IMR-90 (cell line): ENCODE measurements around the gene ZFR2. TPM values are rescaled to one million over a fixed set of nuclear protein-coding genes. Genes with fewer than 3 reads are reported as not detected.

Experiments
- ATAC-seq: fragments of 200-7000 bp; cut with Tn5 transposase; 2 replicates; pipeline ENCODE4 v1.9.1; 2020; ENCODE audit warnings: low read depth, mild to moderate bottlenecking, moderate library complexity
- BruUV-seq: library from RNA; stranded (reverse); fragments of 400-500 nt; replicated peaks from 2 replicates; lab custom pipeline; 2021; lab: Mats Ljungman, UMichigan
- CTCF ChIA-PET: fragments of 300-600 bp; formaldehyde crosslinking; extraction: SDS; loops from one replicate; lab custom pipeline; 2021; ENCODE audit warnings: antibody characterized with exemption; lab: Yijun Ruan, JAX
- POLR2A ChIA-PET: fragments of 300-600 bp; sonication (Branson Sonifier 250); formaldehyde crosslinking; loops from one replicate; lab custom pipeline; 2022; ENCODE audit warnings: antibody characterized with exemption; ENCODE audit not compliant: unreplicated experiment; lab: Charles Lee
- DNase-seq: peaks from one replicate; pipeline ENCODE4 v3.0.0; 2013
- H2AFZ ChIP-seq: replicated peaks from 2 replicates; pipeline ENCODE3; 2013; ENCODE audit warnings: low read length, mild to moderate bottlenecking; ENCODE audit not compliant: poor library complexity
- H2AK5ac ChIP-seq: 2 replicates; pipeline ENCODE4 v1.6.1; 2013; ENCODE audit warnings: low read depth, low read length, inconsistent platforms
- H2AK9ac ChIP-seq: replicated peaks from 2 replicates; pipeline ENCODE3; 2013; ENCODE audit warnings: mild to moderate bottlenecking, low read depth, low read length, moderate library complexity; ENCODE audit not compliant: poor library complexity
- H2BK120ac ChIP-seq: 2 replicates; pipeline ENCODE4 v1.6.1; 2013; ENCODE audit warnings: low read depth, low read length, inconsistent platforms
- H2BK15ac ChIP-seq: 3 replicates; pipeline ENCODE4 v1.6.1; 2013; ENCODE audit warnings: low read depth, low read length, inconsistent platforms
- H2BK20ac ChIP-seq: 2 replicates; pipeline ENCODE4 v1.6.1; 2013; ENCODE audit warnings: low read depth, mild to moderate bottlenecking, inconsistent platforms, low read length, moderate library complexity
- H2BK5ac ChIP-seq: 2 replicates; pipeline ENCODE4 v1.6.1; 2013; ENCODE audit warnings: mild to moderate bottlenecking, low read depth, low read length, inconsistent platforms; ENCODE audit not compliant: poor library complexity, severe bottlenecking
- H3K14ac ChIP-seq: replicated peaks from 2 replicates; pipeline ENCODE4 v1.6.1; 2013; ENCODE audit warnings: low read depth, low read length, inconsistent platforms
- H3K18ac ChIP-seq: 2 replicates; pipeline ENCODE4 v1.6.1; 2013; ENCODE audit warnings: low read depth, low read length, control low read depth
- H3K23ac ChIP-seq: 2 replicates; pipeline ENCODE4 v1.6.1; 2013; ENCODE audit warnings: low read depth, low read length, inconsistent platforms
- H3K27ac ChIP-seq: 2 replicates; pipeline ENCODE4 v1.5.1; 2013; ENCODE audit warnings: mild to moderate bottlenecking, control low read depth, low read length; ENCODE audit not compliant: insufficient read depth
- H3K27me3 ChIP-seq: 2 replicates; pipeline ENCODE4 v1.6.1; 2013; ENCODE audit warnings: low read length; ENCODE audit not compliant: control insufficient read depth, insufficient read depth
- H3K36me3 ChIP-seq: 2 replicates; pipeline ENCODE4 v1.6.1; 2013; ENCODE audit warnings: low read length, mixed read lengths; ENCODE audit not compliant: control insufficient read depth, insufficient read depth
- H3K4ac ChIP-seq: 2 replicates; pipeline ENCODE4 v1.6.1; 2013; ENCODE audit warnings: low read depth, low read length, inconsistent platforms
- H3K4me1 ChIP-seq: 2 replicates; pipeline ENCODE4 v1.6.1; 2013; ENCODE audit warnings: low read length, mixed read lengths; ENCODE audit not compliant: control insufficient read depth, insufficient read depth
- H3K4me2 ChIP-seq: 2 replicates; pipeline ENCODE4 v1.6.1; 2013; ENCODE audit warnings: low read depth, mild to moderate bottlenecking, control low read depth, low read length, moderate library complexity
- H3K4me3 ChIP-seq: 2 replicates; pipeline ENCODE4 v1.5.1; 2013; ENCODE audit warnings: low read depth, mild to moderate bottlenecking, control low read depth, low read length, moderate library complexity; ENCODE audit not compliant: insufficient read depth
- H3K56ac ChIP-seq: 2 replicates; pipeline ENCODE4 v1.6.1; 2013; ENCODE audit warnings: low read length, inconsistent platforms; ENCODE audit not compliant: insufficient read depth; ENCODE audit errors: extremely low read depth
- H3K79me1 ChIP-seq, 2 experiments: 2 replicates each; pipeline ENCODE4 v1.6.1; 2013; ENCODE audit warnings: low read length in 2 of 2, inconsistent platforms in 1 of 2, low read depth in 1 of 2
- H3K9ac ChIP-seq: 2 replicates; pipeline ENCODE4 v1.6.1; 2013; ENCODE audit warnings: low read depth, low read length, control low read depth
- H3K9me1 ChIP-seq: 2 replicates; pipeline ENCODE4 v1.6.1; 2013; ENCODE audit warnings: low read length, inconsistent platforms; ENCODE audit not compliant: insufficient read depth
- H3K9me3 ChIP-seq: 2 replicates; pipeline ENCODE4 v1.6.1; 2013; ENCODE audit warnings: low read length; ENCODE audit not compliant: control insufficient read depth, insufficient read depth
- H4K20me1 ChIP-seq: 2 replicates; pipeline ENCODE4 v1.6.1; 2013; ENCODE audit warnings: low read length, inconsistent platforms; ENCODE audit not compliant: insufficient read depth
- H4K5ac ChIP-seq: 2 replicates; pipeline ENCODE4 v1.6.1; 2013; ENCODE audit warnings: mild to moderate bottlenecking, low read depth, low read length, control low read depth
- H4K8ac ChIP-seq, 2 experiments: 2 replicates each; pipeline ENCODE4 v1.6.1; 2013; ENCODE audit warnings: low read depth in 2 of 2, low read length in 2 of 2, control low read depth in 1 of 2, inconsistent platforms in 1 of 2
- H4K91ac ChIP-seq: 2 replicates; pipeline ENCODE4 v1.6.1; 2013; ENCODE audit warnings: low read depth, low read length, inconsistent platforms; ENCODE audit not compliant: insufficient read depth
- BHLHE40 ChIP-seq: fragments of 150-350 bp; IDR thresholded peaks from 2 replicates; pipeline ENCODE4 v1.6.1; 2016; ENCODE audit warnings: mild to moderate bottlenecking, low read depth, low read length
- CHD1 ChIP-seq: IDR thresholded peaks from 2 replicates; pipeline ENCODE4 v1.6.1; 2012; ENCODE audit warnings: low read depth, low read length, improper control_type of control experiment
- FOS ChIP-seq: fragments of 150-350 bp; IDR thresholded peaks from 2 replicates; pipeline ENCODE4 v1.6.1; 2016; ENCODE audit warnings: low read depth, low read length
- MAFK ChIP-seq: IDR thresholded peaks from 2 replicates; pipeline ENCODE4 v1.6.1; 2012; ENCODE audit warnings: low read depth, low read length, improper control_type of control experiment
- MAZ ChIP-seq: IDR thresholded peaks from 2 replicates; pipeline ENCODE4 v1.6.1; 2012; ENCODE audit warnings: low read depth, mild to moderate bottlenecking, low read length, improper control_type of control experiment, moderate library complexity, borderline replicate concordance
- MXI1 ChIP-seq: IDR thresholded peaks from 2 replicates; pipeline ENCODE4 v1.6.1; 2012; ENCODE audit warnings: low read depth, mild to moderate bottlenecking, low read length, moderate library complexity, borderline replicate concordance
- NFE2L2 ChIP-seq: fragments of 150-350 bp; IDR thresholded peaks from 2 replicates; pipeline ENCODE4 v1.6.1; 2016; ENCODE audit warnings: low read depth, mild to moderate bottlenecking, low read length
- RAD21 ChIP-seq: IDR thresholded peaks from 2 replicates; pipeline ENCODE4 v1.6.1; 2012; ENCODE audit warnings: low read length, improper control_type of control experiment
- RCOR1 ChIP-seq: IDR thresholded peaks from 2 replicates; pipeline ENCODE4 v1.6.1; 2012; ENCODE audit warnings: mild to moderate bottlenecking, low read length, improper control_type of control experiment; ENCODE audit not compliant: insufficient replicate concordance
- SMC3 ChIP-seq: fragments of 150-350 bp; IDR thresholded peaks from 2 replicates; pipeline ENCODE4 v1.6.1; 2016; ENCODE audit warnings: low read depth, mild to moderate bottlenecking, antibody characterized with exemption, low read length, moderate library complexity
- WGBS, 2 experiments: methylation state at CpG; one replicate each; pipeline versions ENCODE4 v1.1.5 to v1.1.7; 2013; ENCODE audit warnings: missing lambda C conversion rate in 2 of 2; ENCODE audit not compliant: insufficient read length in 1 of 2; ENCODE audit errors: extremely low coverage in 2 of 2; 5-methylcytosine and 5-hydroxymethylcytosine counted together
- dilution Hi-C: fragments of 300-500 bp; cut with HindIII; formaldehyde crosslinking; loops from one replicate; pipeline ENCODE4 v1.14.3; 2018; ENCODE audit warnings: low sequenced_read_pairs; ENCODE audit not compliant: unreplicated experiment
- in situ Hi-C: fragments of 300-500 bp; cut with MboI; formaldehyde crosslinking; loops from 3 replicates; pipeline ENCODE4 v1.14.3; 2019; ENCODE audit warnings: low sequenced_read_pairs, inconsistent platforms, mixed read lengths
- intact Hi-C: fragments of 100-400 bp; cut with micrococcal nuclease; formaldehyde crosslinking; loops from 2 replicates; pipeline ENCODE4 v1.10.0; 2022
- polyA plus RNA-seq, 3 experiments: library from polyadenylated mRNA; depleted of rRNA; stranded (reverse); fragments of >200 nt; gene quantifications; 2 replicates each; pipeline ENCODE4 v1.2.3, GENCODE V29; 2012; ENCODE audit warnings: low replicate concordance in 1 of 3
- total RNA-seq: library from RNA; depleted of rRNA; stranded (reverse); fragments of >200 nt; gene quantifications from 2 replicates; pipeline ENCODE4 v1.2.3, GENCODE V29; 2012
- TF ChIP-seq, protein P1 (sequence below): fragments of 150-350 bp; IDR thresholded peaks from 2 replicates; pipeline ENCODE4 v1.6.1; 2017; ENCODE audit warnings: mild to moderate bottlenecking, antibody characterized with exemption, low read length, low read depth
- TF ChIP-seq, protein P2 (sequence below): fragments of 150-350 bp; IDR thresholded peaks from 2 replicates; pipeline ENCODE4 v1.6.1; 2016; ENCODE audit warnings: low read depth, mild to moderate bottlenecking, low read length, moderate library complexity, borderline replicate concordance
- TF ChIP-seq, protein P3 (sequence below): conservative IDR thresholded peaks from 2 replicates; pipeline ENCODE4 v1.5.1; 2012; ENCODE audit warnings: mild to moderate bottlenecking, low read depth, low read length, improper control_type of control experiment

Gene ZFR2
- total and polyA plus RNA-seq, 2 of the 4 experiments (the other 2 are of a cell fraction), result 0.19 TPM; not detected in 1

DNA sequence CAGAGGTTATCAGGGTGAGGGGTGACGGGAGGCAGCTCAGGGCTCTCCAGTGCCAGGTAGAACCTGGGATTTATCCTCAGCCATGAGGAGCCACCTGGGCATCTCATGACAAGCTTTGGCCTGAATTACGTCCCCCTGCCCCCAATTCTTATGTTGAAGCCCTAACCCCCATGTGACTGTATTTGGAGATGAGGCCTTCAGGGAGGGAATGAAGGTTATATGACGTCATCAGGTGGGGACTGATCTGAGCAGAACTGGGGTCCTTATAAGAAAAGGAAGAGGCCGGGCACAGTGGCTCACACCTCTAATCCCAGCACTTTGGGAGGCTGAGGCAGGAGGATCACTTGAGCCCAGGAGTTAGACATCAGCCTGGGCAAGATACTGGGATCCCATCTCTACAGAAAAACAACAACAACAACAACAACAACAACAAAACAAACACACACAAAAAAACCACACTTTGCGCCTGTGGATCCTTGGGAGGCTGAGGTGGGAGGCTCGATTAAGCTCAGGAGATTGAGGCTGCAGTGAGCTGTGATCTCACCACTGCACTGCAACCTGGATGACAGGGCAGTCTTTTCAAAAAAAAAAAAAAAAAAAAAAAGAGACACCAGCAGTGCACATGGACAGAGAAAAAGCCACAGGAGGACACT is 18.4 kb downstream of the ZFR2 start:
- H3K9me3 ChIP-seq, result peaks cover 15% of the 10 kb centered on the region
- no peak overlapping the region for H3K18ac ChIP-seq
- H3K14ac ChIP-seq, result no peak overlapping the region
- BruUV-seq, result no TSS peak
- in situ Hi-C loops, result no loop called here
- H4K5ac ChIP-seq, result no peak overlapping the region
- H3K4me2 ChIP-seq, result no peak overlapping the region
- H2BK5ac ChIP-seq, result no peak overlapping the region
- no peak for ATAC-seq
- no peak overlapping the region for H2AK9ac ChIP-seq
- no peak overlapping the region for H3K23ac ChIP-seq
- POLR2A ChIA-PET, result no interaction called here
- no peak overlapping the region for H2BK15ac ChIP-seq
- H2AK5ac ChIP-seq, result no peak overlapping the region
- H3K56ac ChIP-seq, result no peak overlapping the region
- H3K36me3 ChIP-seq, result no peaks in the 10 kb centered on the region
- H3K4me1 ChIP-seq, result no peaks in the 10 kb centered on the region
- H2BK20ac ChIP-seq, result no peak overlapping the region
- no CpG with 5 or more reads among the region's 6 CpGs for WGBS, 2 experiments
- H4K20me1 ChIP-seq, result peaks cover 3% of the 10 kb centered on the region; the same call in 1 of the 2 replicates
- no peak overlapping the region for H4K91ac ChIP-seq
- no peak for DNase-seq
- TF ChIP-seq NFE2L2, result no peak
- TF ChIP-seq, protein P1, sequence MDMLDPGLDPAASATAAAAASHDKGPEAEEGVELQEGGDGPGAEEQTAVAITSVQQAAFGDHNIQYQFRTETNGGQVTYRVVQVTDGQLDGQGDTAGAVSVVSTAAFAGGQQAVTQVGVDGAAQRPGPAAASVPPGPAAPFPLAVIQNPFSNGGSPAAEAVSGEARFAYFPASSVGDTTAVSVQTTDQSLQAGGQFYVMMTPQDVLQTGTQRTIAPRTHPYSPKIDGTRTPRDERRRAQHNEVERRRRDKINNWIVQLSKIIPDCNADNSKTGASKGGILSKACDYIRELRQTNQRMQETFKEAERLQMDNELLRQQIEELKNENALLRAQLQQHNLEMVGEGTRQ, result no peak
- TF ChIP-seq, protein P2, sequence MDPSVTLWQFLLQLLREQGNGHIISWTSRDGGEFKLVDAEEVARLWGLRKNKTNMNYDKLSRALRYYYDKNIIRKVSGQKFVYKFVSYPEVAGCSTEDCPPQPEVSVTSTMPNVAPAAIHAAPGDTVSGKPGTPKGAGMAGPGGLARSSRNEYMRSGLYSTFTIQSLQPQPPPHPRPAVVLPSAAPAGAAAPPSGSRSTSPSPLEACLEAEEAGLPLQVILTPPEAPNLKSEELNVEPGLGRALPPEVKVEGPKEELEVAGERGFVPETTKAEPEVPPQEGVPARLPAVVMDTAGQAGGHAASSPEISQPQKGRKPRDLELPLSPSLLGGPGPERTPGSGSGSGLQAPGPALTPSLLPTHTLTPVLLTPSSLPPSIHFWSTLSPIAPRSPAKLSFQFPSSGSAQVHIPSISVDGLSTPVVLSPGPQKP, result no peak
- no peak for TF ChIP-seq MXI1
- no peak for TF ChIP-seq CHD1
- no peak for TF ChIP-seq MAZ
- no peak for TF ChIP-seq FOS
- TF ChIP-seq MAFK, result no peak
- TF ChIP-seq, protein P3, sequence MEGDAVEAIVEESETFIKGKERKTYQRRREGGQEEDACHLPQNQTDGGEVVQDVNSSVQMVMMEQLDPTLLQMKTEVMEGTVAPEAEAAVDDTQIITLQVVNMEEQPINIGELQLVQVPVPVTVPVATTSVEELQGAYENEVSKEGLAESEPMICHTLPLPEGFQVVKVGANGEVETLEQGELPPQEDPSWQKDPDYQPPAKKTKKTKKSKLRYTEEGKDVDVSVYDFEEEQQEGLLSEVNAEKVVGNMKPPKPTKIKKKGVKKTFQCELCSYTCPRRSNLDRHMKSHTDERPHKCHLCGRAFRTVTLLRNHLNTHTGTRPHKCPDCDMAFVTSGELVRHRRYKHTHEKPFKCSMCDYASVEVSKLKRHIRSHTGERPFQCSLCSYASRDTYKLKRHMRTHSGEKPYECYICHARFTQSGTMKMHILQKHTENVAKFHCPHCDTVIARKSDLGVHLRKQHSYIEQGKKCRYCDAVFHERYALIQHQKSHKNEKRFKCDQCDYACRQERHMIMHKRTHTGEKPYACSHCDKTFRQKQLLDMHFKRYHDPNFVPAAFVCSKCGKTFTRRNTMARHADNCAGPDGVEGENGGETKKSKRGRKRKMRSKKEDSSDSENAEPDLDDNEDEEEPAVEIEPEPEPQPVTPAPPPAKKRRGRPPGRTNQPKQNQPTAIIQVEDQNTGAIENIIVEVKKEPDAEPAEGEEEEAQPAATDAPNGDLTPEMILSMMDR, result no peak
- TF ChIP-seq RCOR1, result no peak
- no peak for TF ChIP-seq BHLHE40
- TF ChIP-seq SMC3, result no peak
- TF ChIP-seq RAD21, result no peak
- H3K9ac ChIP-seq, result no peak overlapping the region
- no peaks in the 10 kb centered on the region for H3K79me1 ChIP-seq
- no peak overlapping the region for H3K27ac ChIP-seq
- CTCF ChIA-PET, result no interaction called here
- peaks cover 21% of the 10 kb centered on the region for H3K27me3 ChIP-seq
- H3K9me1 ChIP-seq, result no peaks in the 10 kb centered on the region
- no peak overlapping the region for H2BK120ac ChIP-seq
- no peak overlapping the region for H4K8ac ChIP-seq
- H3K4ac ChIP-seq, result no peak overlapping the region
- no peak overlapping the region for H3K4me3 ChIP-seq
- dilution Hi-C loops, result no loop called here
- no peak overlapping the region for H2AFZ ChIP-seq
- intact Hi-C loops, result no loop called here
